ENCODE measurements around the gene SLC2A5. TPM values are rescaled to one million over a fixed set of nuclear protein-coding genes. Genes with fewer than 3 reads are reported as not detected.

Gene SLC2A5
- total and polyA plus RNA-seq, 9 of the 15 experiments (the other 6 are each of a cell fraction or from before 2014, with no cell fraction given), result 0.08 TPM; not detected in 8

DNA sequence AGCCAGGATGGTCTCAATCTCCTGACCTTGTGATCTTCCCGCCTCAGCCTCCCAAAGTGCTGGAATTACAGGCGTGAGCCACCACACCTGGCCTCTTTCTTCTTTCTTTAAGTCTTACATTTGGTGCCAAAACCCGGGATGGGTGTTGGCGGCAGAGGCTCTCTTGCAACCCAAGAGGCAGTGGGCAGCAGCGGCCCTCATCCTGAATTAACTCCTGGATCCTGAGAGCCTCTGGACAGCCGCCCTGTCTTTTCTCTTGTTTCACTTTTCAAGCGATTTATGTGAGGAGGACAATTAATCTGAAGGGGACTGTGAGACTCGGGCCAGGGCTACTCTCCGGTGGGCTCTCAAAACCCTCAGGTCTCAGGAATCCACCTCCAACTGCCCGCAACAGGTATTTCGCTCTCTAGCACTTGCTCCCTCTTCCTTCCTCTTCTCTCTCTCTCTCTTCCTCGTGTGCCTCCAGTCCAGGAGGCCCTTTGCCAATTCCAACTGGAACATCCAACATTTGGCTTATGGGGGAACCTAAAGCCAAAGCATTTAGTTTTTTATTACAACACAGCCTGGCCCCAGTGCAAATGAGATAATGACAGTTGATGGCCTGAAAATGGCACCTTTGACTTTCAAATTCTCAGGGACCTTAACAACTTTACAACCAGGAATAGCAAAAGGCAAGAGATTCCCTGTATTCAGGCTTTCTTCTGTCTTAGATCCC lies 18.1 kb upstream of the SLC2A5 start (continued):
- TF ChIP-seq, protein P1, sequence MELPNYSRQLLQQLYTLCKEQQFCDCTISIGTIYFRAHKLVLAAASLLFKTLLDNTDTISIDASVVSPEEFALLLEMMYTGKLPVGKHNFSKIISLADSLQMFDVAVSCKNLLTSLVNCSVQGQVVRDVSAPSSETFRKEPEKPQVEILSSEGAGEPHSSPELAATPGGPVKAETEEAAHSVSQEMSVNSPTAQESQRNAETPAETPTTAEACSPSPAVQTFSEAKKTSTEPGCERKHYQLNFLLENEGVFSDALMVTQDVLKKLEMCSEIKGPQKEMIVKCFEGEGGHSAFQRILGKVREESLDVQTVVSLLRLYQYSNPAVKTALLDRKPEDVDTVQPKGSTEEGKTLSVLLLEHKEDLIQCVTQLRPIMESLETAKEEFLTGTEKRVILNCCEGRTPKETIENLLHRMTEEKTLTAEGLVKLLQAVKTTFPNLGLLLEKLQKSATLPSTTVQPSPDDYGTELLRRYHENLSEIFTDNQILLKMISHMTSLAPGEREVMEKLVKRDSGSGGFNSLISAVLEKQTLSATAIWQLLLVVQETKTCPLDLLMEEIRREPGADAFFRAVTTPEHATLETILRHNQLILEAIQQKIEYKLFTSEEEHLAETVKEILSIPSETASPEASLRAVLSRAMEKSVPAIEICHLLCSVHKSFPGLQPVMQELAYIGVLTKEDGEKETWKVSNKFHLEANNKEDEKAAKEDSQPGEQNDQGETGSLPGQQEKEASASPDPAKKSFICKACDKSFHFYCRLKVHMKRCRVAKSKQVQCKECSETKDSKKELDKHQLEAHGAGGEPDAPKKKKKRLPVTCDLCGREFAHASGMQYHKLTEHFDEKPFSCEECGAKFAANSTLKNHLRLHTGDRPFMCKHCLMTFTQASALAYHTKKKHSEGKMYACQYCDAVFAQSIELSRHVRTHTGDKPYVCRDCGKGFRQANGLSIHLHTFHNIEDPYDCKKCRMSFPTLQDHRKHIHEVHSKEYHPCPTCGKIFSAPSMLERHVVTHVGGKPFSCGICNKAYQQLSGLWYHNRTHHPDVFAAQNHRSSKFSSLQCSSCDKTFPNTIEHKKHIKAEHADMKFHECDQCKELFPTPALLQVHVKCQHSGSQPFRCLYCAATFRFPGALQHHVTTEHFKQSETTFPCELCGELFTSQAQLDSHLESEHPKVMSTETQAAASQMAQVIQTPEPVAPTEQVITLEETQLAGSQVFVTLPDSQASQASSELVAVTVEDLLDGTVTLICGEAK (IDR thresholded peaks at IDR 0.05), result no peak
- TF ChIP-seq, protein P1 (CRISPR knock-in tag; IDR thresholded peaks at IDR 0.05), result no peak
- TF ChIP-seq RBM22 (IDR thresholded peaks at IDR 0.05; ENCODE audit: low read depth, low read length, poor library complexity, severe bottlenecking) (no peak), FOXO4 (CRISPR knock-in tag; IDR thresholded peaks at IDR 0.05) (no peak), ZBTB1 (CRISPR knock-in tag; IDR thresholded peaks at IDR 0.05; ENCODE audit: borderline replicate concordance, low read depth) (no peak), SRSF7 (optimal IDR thresholded peaks at IDR 0.05; ENCODE audit: low read depth, low read length) (no peak), MAZ (CRISPR knock-in tag; conservative IDR thresholded peaks at IDR 0.05 in 1 of 2, IDR thresholded peaks at IDR 0.05 in 1 of 2) (no peak), GABPB1 (CRISPR knock-in tag; IDR thresholded peaks at IDR 0.05) (no peak), RHOXF2B (CRISPR knock-in tag; conservative IDR thresholded peaks at IDR 0.05) (no peak), ZNF217 (CRISPR knock-in tag; IDR thresholded peaks at IDR 0.05) (no peak), ATF1 (CRISPR knock-in tag; IDR thresholded peaks at IDR 0.05) (no peak), ATF1 (tag; IDR thresholded peaks at IDR 0.05) (no peak), ZNF134 (CRISPR knock-in tag; conservative IDR thresholded peaks at IDR 0.05) (no peak), MTA3 (IDR thresholded peaks at IDR 0.05; ENCODE audit: borderline replicate concordance) (no peak)
- TF ChIP-seq, protein P2, sequence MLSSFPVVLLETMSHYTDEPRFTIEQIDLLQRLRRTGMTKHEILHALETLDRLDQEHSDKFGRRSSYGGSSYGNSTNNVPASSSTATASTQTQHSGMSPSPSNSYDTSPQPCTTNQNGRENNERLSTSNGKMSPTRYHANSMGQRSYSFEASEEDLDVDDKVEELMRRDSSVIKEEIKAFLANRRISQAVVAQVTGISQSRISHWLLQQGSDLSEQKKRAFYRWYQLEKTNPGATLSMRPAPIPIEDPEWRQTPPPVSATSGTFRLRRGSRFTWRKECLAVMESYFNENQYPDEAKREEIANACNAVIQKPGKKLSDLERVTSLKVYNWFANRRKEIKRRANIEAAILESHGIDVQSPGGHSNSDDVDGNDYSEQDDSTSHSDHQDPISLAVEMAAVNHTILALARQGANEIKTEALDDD (IDR thresholded peaks at IDR 0.05), result no peak
